ENCODE results near the gene SYNCRIP.

- TF ChIP-seq CTCF (IDR thresholded peaks at IDR 0.05) (no peak), POLR2A (IDR thresholded peaks at IDR 0.05) (peak; percentile 96 to 99 (median 99))
Measured at GRCh38 chr6:85642774-85643536, at the start of gene SYNCRIP.
